Jurkat, Clone E6-1 (cell line): ENCODE data around the gene THEM4.

Source experiments
- DNase-seq: peaks from one replicate; pipeline ENCODE4 v3.0.0-alpha.2; 2011; ENCODE audit warnings: low read depth, low spot score
- H3K4me3 ChIP-seq: 2 replicates; pipeline ENCODE4 v1.5.1; 2011; ENCODE audit warnings: mild to moderate bottlenecking, low read length, control low read depth, moderate library complexity

The THEM4 gene

DNA sequence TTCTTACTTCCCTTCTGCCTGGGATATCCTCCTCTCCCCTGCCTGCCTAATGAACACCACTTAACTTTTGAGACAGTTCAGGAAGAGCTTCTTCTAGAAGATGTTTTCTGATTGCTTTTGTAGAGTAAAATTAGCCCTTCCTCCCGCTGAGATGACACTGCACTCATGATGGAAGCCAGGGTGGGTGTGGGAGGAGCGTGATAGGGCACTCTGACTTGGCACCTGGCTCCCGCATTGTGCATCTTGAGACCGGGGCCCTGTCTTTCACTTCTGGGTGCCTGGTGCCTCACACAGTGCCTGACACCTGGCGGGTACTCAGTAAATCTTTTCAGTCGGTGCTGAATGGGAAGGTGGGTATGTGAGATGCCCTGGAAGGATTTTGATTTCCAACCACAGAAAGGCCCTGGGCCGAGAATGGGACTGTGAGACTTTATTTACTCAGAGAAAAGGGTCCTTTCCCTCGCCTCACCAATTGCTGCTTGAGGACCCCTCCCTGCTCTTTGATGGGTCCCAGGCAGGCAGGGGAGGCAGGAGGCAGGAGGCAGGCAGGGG is 62.5 kb downstream of the THEM4 start:
- H3K4me3 ChIP-seq = no peak overlapping the region
- DNase-seq = no peak

DNA sequence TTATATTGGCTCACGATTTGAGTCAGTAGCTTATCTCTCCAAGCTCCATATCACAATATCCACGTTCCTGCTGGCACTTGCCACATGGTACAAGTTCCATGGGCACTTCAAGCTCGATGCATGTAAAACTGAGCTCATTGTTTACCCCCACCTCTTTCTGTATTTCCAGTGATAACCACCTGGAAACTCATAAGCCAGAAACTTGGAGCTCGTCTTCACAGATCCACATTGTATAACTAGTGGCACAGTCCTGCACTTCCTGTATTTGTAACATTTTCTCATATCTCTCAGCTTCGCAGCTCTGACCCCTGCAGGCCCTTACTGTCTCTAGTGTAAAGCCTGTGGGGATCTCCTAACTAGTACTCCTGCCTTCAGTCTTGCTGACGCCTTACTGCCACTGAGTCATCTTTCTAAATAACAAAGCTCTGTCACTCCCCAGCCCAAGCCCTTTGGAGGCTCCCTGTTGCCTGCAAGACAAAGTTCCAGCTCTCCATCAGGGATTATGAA is 63.2 kb downstream of the THEM4 start:
- no peak for DNase-seq
- H3K4me3 ChIP-seq = no peak overlapping the region

DNA sequence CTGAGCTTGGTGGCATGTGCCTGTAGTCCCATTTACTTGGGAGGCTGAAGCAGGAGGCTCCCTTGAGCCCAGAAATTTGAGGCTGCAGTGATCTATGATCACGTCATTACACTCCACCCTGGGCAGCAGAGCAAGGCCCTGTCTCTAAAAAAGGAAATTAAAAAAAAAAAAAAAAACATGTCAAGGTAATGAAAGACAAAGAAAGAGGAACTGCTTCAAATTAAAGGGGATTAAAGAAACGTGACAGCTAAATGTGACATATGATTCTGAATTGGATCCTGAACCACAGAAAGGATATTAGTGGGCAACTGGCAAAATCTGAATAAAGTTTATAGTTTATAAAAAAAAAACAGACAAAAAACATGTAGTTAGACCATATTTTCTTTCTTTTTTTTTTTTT is 65.9 kb downstream of the THEM4 start:
- H3K4me3 ChIP-seq = no peak overlapping the region
- DNase-seq = no peak

DNA sequence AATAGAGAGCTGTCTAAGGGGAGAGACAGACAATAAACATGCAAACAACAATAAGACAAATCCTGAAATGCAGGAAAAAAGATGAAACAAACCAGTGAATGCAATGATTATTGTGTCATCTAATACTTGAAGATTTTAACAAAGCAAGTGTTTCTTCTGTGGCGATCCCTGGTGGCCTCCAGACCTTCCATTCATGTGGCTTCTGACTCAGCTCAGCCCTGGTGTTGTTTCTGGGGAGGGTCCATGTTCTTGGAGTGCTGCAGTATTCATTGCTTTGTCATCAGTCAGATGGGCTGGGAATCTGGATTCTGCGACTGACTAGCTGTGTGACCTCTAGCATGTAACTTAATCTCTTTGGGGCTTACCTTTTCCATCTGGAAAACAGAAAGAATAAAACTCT is 68.2 kb downstream of the THEM4 start:
- no peak overlapping the region for H3K4me3 ChIP-seq
- no peak for DNase-seq

DNA sequence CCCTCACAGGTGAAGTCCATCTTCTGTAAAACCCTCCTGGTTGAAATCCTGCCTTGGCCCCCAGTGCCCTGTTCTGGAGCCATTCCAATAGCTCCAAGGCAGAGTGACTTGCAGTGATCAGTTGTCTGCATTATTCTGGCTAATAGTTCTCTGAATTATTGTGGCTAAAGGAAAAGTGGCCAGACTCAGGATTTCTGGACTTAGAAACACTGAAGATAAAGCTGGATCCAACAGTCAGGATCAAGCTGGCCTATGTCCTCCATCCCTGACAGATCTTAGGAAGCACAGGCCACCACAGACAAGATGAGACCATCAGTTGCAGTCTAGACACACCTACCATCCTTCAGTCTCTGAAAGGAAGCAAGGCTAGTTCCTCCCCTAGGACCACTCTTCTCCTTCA is 68.9 kb downstream of the THEM4 start:
- H3K4me3 ChIP-seq = peak overlapping the region; percentile 53; the same call in 1 of the 2 replicates
- DNase-seq = no peak

DNA sequence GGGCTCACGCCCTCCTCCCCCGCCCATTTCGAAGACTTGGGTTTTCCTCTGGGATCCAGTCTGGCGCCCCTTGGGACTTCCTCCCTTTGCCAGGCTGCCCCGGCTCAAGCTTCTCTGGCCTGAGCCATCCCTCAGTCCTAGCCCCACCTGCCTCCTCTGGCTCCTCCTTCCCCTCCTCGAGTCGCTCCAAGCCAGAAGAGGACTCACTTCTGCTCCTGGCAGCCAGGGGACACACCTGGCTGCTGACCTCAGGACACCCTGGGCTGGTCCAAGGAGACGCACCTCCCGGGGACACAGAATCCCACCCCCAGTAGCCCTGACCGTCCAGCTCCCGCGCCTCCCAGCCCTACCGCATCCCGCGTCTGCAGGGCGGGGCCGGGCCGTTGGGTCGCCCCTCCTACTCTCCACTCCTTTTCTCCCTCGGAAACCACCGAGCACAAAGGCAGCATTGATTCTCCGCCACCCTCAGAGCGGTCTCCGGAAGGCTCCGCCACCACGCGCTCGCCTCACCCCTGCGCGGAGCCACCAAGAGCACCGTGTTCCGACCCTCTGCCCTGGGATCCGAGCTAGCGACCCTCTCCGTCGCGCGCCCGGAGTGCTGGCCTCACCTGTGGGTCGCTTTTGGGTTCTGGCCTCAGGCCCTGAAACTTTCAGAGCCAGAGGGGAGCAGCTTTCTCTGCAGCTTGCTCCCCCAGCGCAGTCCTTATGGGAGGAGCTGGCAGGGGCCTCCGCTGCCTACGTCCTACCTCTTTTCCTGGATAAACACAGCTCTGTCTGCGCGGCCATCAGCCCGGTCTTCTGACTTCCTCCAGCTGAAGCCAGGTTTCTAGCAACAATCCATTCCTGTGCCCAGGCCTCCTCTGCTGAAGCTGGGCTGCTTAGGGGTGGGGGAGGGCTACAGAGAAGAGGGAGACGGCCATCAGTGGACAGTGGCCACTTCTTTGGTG is 69.6 kb downstream of the THEM4 start, which contains the start of gene C2CD4D:
TSS of gene C2CD4D (minus strand) at position 364 of the 947 bp plus-strand sequence. CDS start 831 bp downstream, outside the sequence.
- H3K4me3 ChIP-seq = peak within 1 kb of the TSS; percentile 53
- DNase-seq = peak; percentile 84

DNA sequence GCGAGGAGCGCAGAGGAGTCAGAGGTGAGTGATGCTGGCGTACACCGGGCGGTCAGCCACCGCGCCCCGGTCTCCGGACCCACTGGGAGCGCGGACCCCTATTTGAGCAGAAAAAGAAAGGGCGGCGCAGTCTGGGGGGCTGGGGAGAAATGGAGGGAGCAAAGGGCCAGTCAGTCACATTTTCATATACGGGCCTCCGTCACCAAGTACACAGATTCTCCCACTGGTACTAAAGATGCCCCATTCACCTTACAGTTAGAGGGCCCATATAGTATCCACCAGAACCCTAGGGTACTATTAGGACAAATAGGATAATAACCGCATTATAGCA is 70.3 kb downstream of the THEM4 start:
- DNase-seq = no peak
- H3K4me3 ChIP-seq = peak overlapping the region; percentile 53

DNA sequence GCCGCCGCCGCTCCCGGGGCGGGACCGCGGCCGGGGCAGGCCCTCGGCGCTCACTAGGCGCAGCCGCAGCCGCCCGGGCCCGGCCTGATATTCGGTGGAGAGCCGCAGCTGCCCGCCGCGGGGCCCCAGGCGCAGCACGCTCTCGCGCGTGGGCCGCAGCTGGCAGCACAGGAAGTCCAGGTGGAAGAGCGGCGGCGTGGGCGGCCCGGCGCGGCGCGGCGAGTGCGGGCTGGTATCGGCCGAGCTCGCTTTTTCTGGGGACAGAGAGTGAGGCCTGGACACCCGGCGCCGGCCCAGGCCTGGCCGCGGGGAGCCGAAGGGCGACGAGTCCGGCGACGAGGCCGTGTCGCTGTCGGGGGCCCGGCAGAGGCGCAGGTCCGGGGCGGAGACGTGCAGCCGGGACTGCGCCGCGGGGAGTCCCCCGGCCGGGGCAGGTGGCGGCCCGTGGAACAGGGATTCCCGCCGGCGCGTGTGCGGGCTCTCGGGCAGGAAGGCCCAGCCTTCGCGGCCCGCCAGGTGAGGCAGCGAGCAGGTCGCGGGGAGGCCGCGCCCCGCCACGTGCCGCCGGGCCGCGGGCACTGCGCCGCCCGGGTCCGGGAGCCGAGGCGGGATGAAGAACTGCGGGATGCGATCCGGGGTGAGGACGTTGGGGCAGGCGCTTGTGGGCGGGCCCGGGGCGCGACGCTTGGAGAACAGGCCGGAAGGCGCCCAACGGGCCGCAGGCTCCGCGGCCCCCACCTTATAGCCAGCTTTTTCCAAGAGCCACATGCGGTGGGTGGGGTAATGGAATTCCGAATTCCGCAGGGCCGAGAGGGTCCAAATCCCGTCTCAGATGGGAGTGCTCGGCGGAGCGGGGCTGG is 70.9 kb downstream of the THEM4 start:
- H3K4me3 ChIP-seq = no peak overlapping the region
- no peak for DNase-seq

DNA sequence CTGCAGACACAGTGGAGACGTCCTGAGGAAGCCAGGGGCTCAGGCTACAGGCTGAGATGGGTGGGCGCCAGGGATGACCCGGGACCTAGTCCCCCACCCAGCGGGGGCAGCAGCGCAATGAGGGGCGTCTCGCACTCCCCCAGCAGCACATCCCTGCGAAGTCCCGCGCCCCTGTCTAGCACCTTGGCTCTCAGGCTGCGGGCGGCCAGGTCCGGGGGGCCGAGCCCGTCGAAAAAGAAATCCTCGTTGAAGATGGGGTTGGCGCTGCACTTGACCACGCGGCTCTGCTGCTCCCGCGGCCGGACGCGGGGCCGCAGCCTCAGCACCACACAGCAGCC is 71.5 kb downstream of the THEM4 start:
- no peak for DNase-seq
- H3K4me3 ChIP-seq = no peak overlapping the region

DNA sequence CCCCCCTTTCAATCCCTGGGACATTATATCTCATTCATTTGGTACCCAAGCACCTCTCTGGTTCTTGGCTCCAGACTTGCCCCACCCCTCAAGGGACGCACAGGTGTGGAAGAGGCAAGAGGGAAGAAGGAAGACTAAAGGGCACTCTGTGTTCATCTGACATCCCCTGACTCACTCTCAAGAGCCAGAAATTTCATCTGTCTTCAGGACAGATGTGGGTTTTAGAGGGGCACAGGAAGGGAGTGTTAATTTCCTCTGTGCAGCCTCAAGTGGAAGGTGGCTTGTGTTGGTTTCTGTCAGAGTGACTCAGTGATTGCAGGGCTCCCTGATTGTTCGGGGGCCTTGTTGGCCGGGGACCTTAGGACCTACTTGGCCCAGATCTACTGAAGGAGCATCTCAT is 72.1 kb downstream of the THEM4 start:
- no peak overlapping the region for H3K4me3 ChIP-seq
- no peak for DNase-seq

DNA sequence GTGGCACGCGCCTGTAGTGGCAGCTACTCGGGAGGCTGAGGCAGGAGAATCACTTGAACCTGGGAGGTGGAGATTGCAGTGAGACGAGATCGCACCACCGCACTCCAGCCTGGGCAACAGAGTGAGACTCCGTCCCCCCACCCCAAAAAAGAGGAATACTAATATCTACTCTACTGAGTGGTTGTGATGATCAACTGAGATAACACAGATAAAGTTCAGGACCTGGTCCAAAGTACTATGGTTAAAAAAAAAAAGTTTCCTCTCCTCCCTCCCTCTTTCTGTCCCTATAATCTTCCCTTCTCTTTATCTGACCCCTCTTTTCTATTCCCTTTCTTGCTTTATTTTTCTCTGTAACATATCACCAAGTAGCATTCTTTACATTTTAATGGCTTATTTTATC is 73.7 kb downstream of the THEM4 start:
- no peak for DNase-seq
- H3K4me3 ChIP-seq = no peak overlapping the region

DNA sequence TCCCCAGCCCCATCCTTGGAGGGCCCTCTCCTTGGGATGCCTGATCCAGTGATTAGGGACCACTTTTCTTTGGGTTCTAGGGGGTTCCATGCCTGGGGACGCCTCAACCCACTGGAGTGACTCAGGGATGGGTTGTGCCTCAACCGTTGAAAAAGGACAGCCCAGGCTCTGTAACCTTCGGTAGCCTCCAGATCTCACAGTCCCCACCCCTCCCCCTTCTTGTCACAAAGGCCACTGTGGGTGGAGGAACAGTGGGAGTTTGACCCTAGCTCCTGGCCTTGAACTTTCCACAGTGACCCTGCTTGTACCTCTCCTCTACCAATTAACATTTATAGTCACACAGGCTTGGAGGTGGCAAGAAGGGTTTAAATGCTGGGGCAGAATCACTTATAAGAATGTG is 75.1 kb downstream of the THEM4 start:
- no peak for DNase-seq
- no peak overlapping the region for H3K4me3 ChIP-seq

DNA sequence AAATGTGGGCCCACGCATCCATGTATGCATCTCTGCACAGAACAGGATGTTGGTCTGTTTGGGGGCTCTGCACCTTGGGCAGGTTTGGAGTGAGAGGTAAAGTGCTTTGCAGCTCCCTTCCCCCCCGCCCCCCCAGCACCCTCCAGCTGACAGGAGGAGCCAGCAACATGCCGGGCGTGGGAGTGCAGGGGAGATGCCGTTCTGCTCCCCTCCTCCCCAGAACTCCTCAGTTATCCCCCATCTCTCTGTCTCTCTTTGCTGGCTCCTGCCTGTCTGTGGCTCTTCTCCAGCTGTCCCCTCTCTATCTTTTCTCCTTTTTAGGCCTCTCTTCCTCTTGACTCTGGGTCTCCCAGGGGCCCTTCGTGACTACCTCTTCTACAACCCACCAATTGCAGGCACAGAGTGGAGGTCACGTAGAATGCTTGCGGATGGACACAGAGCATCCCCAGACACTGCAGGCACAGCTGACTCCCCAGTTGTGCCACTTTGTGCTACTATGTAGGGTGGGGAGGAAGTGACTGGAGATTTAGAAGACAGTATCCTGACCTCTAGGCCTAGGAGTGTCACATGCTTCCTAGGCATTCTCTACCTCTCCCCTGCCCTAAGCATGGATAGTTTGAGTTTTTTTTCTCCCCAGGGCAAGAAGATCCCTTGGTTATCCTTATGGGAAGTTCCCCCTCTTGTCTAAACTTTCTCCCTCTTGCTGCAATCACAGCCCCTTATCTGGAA is 76.0 kb downstream of the THEM4 start:
- DNase-seq = no peak
- H3K4me3 ChIP-seq = no peak overlapping the region

DNA sequence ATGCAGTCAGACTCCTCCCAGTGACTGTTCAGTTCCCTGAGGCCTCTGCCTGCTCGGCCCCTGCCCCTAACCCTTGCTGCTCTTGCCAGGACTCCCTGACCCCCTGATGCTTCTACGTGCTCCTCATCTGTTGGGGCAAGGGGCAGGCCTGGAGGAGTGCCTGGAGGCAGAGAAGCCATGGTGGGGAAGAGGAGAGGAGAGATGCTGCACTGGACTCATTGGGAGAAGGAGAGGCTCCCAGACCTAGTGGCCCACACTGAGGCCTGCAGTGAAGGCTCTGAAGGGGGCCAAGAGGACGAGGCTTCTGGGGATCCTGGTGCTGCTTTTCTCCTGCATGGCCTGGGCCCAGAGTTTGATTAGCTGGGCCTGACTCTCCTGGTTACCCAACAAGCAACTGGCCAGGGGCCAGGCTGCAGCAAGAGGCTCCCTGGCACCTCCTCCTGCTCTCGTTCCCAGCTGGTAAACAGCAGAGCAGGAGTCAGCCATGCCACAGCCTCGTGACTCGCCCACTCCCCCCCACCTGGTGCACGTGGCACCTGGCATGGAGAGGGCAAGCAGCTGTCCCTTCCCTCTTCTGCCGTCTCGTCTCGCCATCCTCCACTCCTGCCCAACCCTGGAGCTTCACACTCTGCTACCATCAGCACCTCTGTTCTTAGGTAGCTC is 76.9 kb downstream of the THEM4 start:
- H3K4me3 ChIP-seq = no peak overlapping the region
- DNase-seq = no peak

DNA sequence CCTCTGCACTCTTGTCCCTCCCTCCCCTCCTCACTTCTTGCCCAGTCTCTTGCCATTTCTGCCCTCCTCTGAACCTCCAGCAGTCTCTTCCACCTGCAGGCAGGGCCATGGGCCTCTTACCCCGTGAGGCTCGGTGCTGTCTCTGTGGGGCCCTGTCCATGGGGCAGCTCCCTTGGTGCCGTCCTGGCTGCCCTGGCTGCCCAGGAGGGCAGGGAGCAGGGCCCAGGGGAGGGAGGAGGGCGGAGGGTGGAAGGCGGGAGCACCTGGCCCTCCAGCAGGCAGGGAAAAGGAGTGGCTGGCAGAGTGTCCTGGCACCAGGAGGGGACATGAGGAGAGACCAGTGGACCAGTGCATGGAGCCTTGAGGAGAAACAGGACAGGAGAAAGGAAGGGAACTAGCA is 77.7 kb downstream of the THEM4 start, which contains the start of gene RORC:
TSS of gene RORC (minus strand) at position 198 of the 400 bp plus-strand sequence. CDS start at position 160, 38 bp downstream.
- no peak within 1 kb of the TSS for H3K4me3 ChIP-seq
- no peak for DNase-seq

DNA sequence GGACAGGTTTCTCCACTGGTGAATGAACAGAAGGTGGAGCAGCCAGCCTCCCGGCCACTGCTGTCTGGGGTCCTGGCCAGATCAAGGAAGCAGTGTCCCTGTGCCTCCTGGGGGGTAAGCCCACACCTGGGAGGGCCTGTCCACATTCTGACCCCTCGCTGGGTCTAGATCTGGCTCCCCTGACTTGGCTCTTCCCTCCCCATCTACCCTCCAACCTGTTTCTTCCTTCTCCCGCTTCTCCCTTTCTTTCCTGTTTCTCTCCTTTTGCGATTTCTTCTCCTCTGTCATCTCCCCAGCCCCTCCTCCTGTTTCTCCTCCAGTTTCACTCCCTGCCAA is 78.1 kb downstream of the THEM4 start:
- H3K4me3 ChIP-seq = no peak overlapping the region
- DNase-seq = no peak

DNA sequence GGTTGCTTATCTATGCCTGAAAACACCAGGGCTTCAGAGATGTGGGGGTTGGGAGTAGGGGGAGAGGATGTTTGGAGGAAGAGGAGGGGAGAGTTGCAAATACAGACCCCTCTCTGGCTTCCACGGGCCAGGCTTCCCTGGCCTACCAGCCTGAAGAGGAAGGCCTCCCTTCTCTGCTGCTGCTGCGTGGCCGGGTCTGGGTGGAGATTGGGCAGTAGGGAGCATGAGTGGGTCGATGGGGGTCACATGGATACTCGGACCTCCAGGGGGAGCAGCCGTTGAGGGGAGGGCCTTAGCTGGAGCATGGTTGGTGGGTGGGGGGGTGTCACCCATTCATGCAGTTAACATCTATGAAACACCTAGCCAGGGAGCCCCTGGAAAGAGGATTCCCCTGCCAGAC is 79.3 kb downstream of the THEM4 start:
- peak overlapping the region; percentile 7; the same call in 1 of the 2 replicates for H3K4me3 ChIP-seq
- DNase-seq = no peak

DNA sequence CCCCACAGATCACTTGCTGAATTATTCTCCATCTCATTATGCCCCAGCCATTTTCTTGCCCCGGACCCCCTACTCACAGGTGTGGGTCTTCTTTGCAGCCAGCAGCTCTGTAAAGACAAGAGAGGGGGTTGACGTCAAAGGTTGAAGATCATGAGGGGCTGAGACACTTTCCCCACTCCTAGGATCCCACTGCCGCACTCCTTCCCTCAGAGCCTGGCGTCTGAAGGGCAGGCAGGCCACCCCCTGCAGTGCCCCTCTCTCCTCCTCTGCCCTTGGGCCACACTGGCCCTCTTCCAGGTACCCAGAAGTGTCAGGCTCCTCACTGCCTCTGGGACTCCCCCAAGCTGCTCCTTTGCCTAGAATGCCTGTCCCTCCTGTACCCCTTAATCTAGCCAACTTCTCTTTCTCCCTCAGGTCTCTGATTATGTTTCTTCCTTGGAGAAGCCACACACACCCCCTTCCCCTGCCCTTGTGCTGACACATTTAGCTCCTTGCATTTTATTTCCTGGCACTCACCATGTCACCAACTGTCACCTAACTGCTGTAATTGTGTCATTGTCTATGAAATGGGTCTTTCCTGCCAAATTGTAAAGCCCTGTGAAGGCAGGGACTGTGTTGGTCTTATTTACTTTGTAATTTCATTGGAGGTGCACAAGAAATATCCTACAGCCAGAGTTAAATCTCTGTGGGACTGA is 79.8 kb downstream of the THEM4 start:
- DNase-seq = peak; percentile 64
- H3K4me3 ChIP-seq = peak overlapping the region; percentile 34
